K562 (cell line): ENCODE measurements around the gene TSSK2. TPM values are rescaled to one million over a fixed set of nuclear protein-coding genes. Genes with fewer than 3 reads are reported as not detected.

Source experiments
- ARNT ChIP-seq, 2 experiments: fragments of 450-650 bp; IDR thresholded peaks; 2 replicates each; pipeline ENCODE4 v1.6.1; 2016; ENCODE audit warnings: mild to moderate bottlenecking in 1 of 2
- ATF7 ChIP-seq: fragments of 450-650 bp; IDR thresholded peaks from 2 replicates; pipeline ENCODE4 v1.7.1; 2014; ENCODE audit warnings: mild to moderate bottlenecking, moderate library complexity
- BCOR ChIP-seq: fragments of 450-650 bp; IDR thresholded peaks from 2 replicates; pipeline ENCODE4 v1.6.1; 2016
- CREBBP ChIP-seq: IDR thresholded peaks from one replicate; pipeline ENCODE4 v1.6.1; 2012; ENCODE audit warnings: low read depth, mild to moderate bottlenecking, control low read depth, inconsistent platforms, low read length
- E2F6 ChIP-seq, 2 experiments: IDR thresholded peaks; 2 replicates each; pipeline ENCODE4 v1.6.1; 2011; ENCODE audit warnings: borderline replicate concordance in 1 of 2, control low read depth in 1 of 2, low read depth in 1 of 2, low read length in 1 of 2, mild to moderate bottlenecking in 1 of 2, mixed read lengths in 1 of 2, moderate library complexity in 1 of 2; ENCODE audit not compliant: insufficient read depth in 1 of 2, insufficient read length in 1 of 2, poor library complexity in 1 of 2, severe bottlenecking in 1 of 2; ENCODE audit errors: extremely low read depth in 1 of 2
- GABPB1 ChIP-seq: sonication (generic); formaldehyde crosslinking; IDR thresholded peaks from 2 replicates; pipeline ENCODE4 v1.8.0; 2022; ENCODE audit warnings: mild to moderate bottlenecking, missing genetic modification reagents
- GATA2 ChIP-seq: sonication (generic); formaldehyde crosslinking; IDR thresholded peaks from 2 replicates; pipeline ENCODE4 v1.4.0; 2020; ENCODE audit warnings: mild to moderate bottlenecking, missing genetic modification reagents
- HDAC6 ChIP-seq: IDR thresholded peaks from 2 replicates; pipeline ENCODE4 v1.6.1; 2012; ENCODE audit warnings: low read depth, mild to moderate bottlenecking, control low read depth, inconsistent platforms, low read length, moderate library complexity
- IRF2 ChIP-seq: sonication (generic); formaldehyde crosslinking; IDR thresholded peaks from 2 replicates; pipeline ENCODE4 v1.8.1; 2022; ENCODE audit warnings: mild to moderate bottlenecking, missing genetic modification reagents
- KDM4B ChIP-seq, 2 experiments: fragments of 450-650 bp in 1 of 2; sonication (generic) in 1 of 2; IDR thresholded peaks; 2 replicates each; pipeline ENCODE4 v1.6.1; 2016 to 2017; ENCODE audit warnings: borderline replicate concordance in 2 of 2, antibody characterized with exemption in 1 of 2, low read depth in 1 of 2, mild to moderate bottlenecking in 1 of 2
- L3MBTL2 ChIP-seq: fragments of 450-650 bp; IDR thresholded peaks from 2 replicates; pipeline ENCODE4 v1.6.1; 2016; ENCODE audit warnings: mild to moderate bottlenecking, moderate library complexity
- MCM2 ChIP-seq: fragments of 450-650 bp; IDR thresholded peaks from 2 replicates; pipeline ENCODE4 v1.6.1; 2017; ENCODE audit warnings: low read depth, mild to moderate bottlenecking
- MIER1 ChIP-seq: fragments of 450-650 bp; IDR thresholded peaks from 2 replicates; pipeline ENCODE4 v1.6.1; 2016; ENCODE audit warnings: antibody characterized with exemption, mild to moderate bottlenecking, low read depth
- NR0B1 ChIP-seq: fragments of 450-650 bp; IDR thresholded peaks from one replicate; pipeline ENCODE4 v1.6.1; 2018; ENCODE audit warnings: mild to moderate bottlenecking, moderate library complexity; ENCODE audit not compliant: partially characterized antibody
- PATZ1 ChIP-seq: fragments of 250-450 bp; sonication (Bioruptor Pico); IDR thresholded peaks from 2 replicates; pipeline ENCODE4 v1.5.0; 2020; ENCODE audit warnings: mild to moderate bottlenecking, borderline replicate concordance
- POU5F1 ChIP-seq: fragments of 150-350 bp; IDR thresholded peaks from 2 replicates; pipeline ENCODE4 v1.6.1; 2014; ENCODE audit warnings: borderline replicate concordance, low read length, low read depth, mild to moderate bottlenecking; ENCODE audit not compliant: partially characterized antibody
- PURB ChIP-seq: sonication (generic); formaldehyde crosslinking; IDR thresholded peaks from 2 replicates; pipeline ENCODE4 v1.9.0; 2021; ENCODE audit warnings: low read depth, mild to moderate bottlenecking, missing genetic modification reagents
- SNRNP70 ChIP-seq: fragments of 200-400 bp; formaldehyde crosslinking; optimal IDR thresholded peaks from 2 replicates; pipeline ENCODE3; 2017; ENCODE audit warnings: low read depth, low read length
- TRIM28 ChIP-seq: fragments of 450-650 bp; IDR thresholded peaks from 2 replicates; pipeline ENCODE4 v1.6.1; 2017
- ZBTB49 ChIP-seq: sonication (generic); formaldehyde crosslinking; IDR thresholded peaks from 2 replicates; pipeline ENCODE4 v1.8.0; 2022; ENCODE audit warnings: missing genetic modification reagents, mild to moderate bottlenecking, borderline replicate concordance
- ZC3H4 ChIP-seq: sonication (generic); formaldehyde crosslinking; IDR thresholded peaks from 2 replicates; pipeline ENCODE4 v1.9.0; 2021; ENCODE audit warnings: missing genetic modification reagents, borderline replicate concordance
- ZKSCAN1 ChIP-seq: fragments of 150-350 bp; IDR thresholded peaks from 2 replicates; pipeline ENCODE4 v1.6.1; 2016; ENCODE audit warnings: low read depth, low read length
- ZNF165 ChIP-seq: fragments of 250-450 bp; sonication (Bioruptor Pico); IDR thresholded peaks from 2 replicates; pipeline ENCODE4 v1.4.0; 2020; ENCODE audit warnings: borderline replicate concordance
- ZNF232 ChIP-seq: sonication (generic); formaldehyde crosslinking; IDR thresholded peaks from 2 replicates; pipeline ENCODE4 v1.8.0; 2022; ENCODE audit warnings: mild to moderate bottlenecking, missing genetic modification reagents
- polyA plus RNA-seq, 8 experiments: library from polyadenylated mRNA; depleted of rRNA in 4 of 8; stranded (reverse) in 5 of 8; unstranded in 3 of 8; fragments of >200 nt; fragmentation: Nextera tagmentation in 2 of 8; fragmentation: Illumina TruSeq in 1 of 8; extraction: Ambion mirVana in 2 of 8; extraction: Trizol in 1 of 8; gene quantifications; 2 replicates each; pipeline versions ENCODE4 v1.2.1 to v1.2.3, GENCODE V29; 2011 to 2014; ENCODE audit warnings: inconsistent platforms in 1 of 8, missing spikeins in 1 of 8
- total RNA-seq, 7 experiments: library from RNA; depleted of rRNA in 6 of 7; stranded (reverse); fragments of >200 nt in 6 of 7; fragmentation: Illumina TruSeq in 2 of 7; extraction: Trizol in 2 of 7; gene quantifications; 2 replicates each; pipeline versions ENCODE4 v1.2.1 to v1.2.3, GENCODE V29; 2011 to 2021; ENCODE audit warnings: low replicate concordance in 1 of 7

The TSSK2 gene
- total and polyA plus RNA-seq, 9 of the 15 experiments (the other 6 are each of a cell fraction or from before 2014, with no cell fraction given): 0.04 TPM; not detected in 8

- no peak for TF ChIP-seq MCM2
- TF ChIP-seq E2F6 (IDR thresholded peaks at IDR 0.05; ENCODE audit: borderline replicate concordance in 1 of 2, extremely low read depth in 1 of 2, insufficient read depth in 1 of 2, insufficient read length in 1 of 2, low read depth in 1 of 2, low read length in 1 of 2, poor library complexity in 1 of 2, severe bottlenecking in 1 of 2): peak in 1 of 2 experiments; percentile 4
- 0 out of 2 replicates have a peak, but pooled peaks have one; percentile 10 for TF ChIP-seq BCOR
- TF ChIP-seq GATA2 (CRISPR knock-in tag): no peak
- no peak for TF ChIP-seq KDM4B (IDR thresholded peaks at IDR 0.05; ENCODE audit: borderline replicate concordance in 2 of 2, low read depth in 1 of 2)
- peak; percentile 30; the same call in 1 of the 2 replicates for TF ChIP-seq ZKSCAN1
- TF ChIP-seq NR0B1: no peak
- TF ChIP-seq MIER1: peak; percentile 79
- TF ChIP-seq HDAC6: no peak
- peak; percentile 86 for TF ChIP-seq SNRNP70
- 0 out of 2 replicates have a peak, but pooled peaks have one; percentile 18 for TF ChIP-seq ZNF165 (CRISPR knock-in tag)
- TF ChIP-seq IRF2 (CRISPR knock-in tag): no peak
- TF ChIP-seq TRIM28: peak; percentile 39; the same call in 1 of the 2 replicates
- TF ChIP-seq L3MBTL2: no peak
- TF ChIP-seq ZNF232 (CRISPR knock-in tag): no peak
- TF ChIP-seq POU5F1: no peak
- TF ChIP-seq ZBTB49 (CRISPR knock-in tag): no peak
- no peak for TF ChIP-seq ZC3H4 (CRISPR knock-in tag)
- peak in 1 of 2 experiments; percentile 72; a peak in 2 of 4 replicates for TF ChIP-seq ARNT (IDR thresholded peaks at IDR 0.05)
- TF ChIP-seq CREBBP: no peak
- no peak for TF ChIP-seq PURB (CRISPR knock-in tag)
- no peak for TF ChIP-seq PATZ1 (CRISPR knock-in tag)
- no peak for TF ChIP-seq GABPB1 (CRISPR knock-in tag)
- no peak for TF ChIP-seq ATF7
These were observed 12.9 kb downstream of the TSSK2 start (continued) for GRCh38 chr22:19143967-19144400.
